ENCODE results near the gene STK39. TPM values are rescaled to one million over a fixed set of nuclear protein-coding genes. Genes with fewer than 3 reads are reported as not detected.

Gene STK39
- polyA plus RNA-seq, 1 experiment = 25.2 TPM

GRCh38 chr2:168105127-168105683 is 142.2 kb downstream of the STK39 start:
- ChIA-PET POLR2A (no interaction called here), CTCF (interaction anchor here (8.0 kb wide), 1 partner anchor 13 kb away, joined by 143 read pairs; no protein-coding TSS in a partner anchor)
- no peaks in the 10 kb centered on the region for H3K9me3 ChIP-seq (ENCODE audit: control insufficient read depth, insufficient read depth, low read length)
- no peak for DNase-seq (ENCODE audit: low read depth, low spot score)
- no peak overlapping the region for H3K27ac ChIP-seq (ENCODE audit: low read depth, low read length)
- no peaks in the 10 kb centered on the region for H3K27me3 ChIP-seq (ENCODE audit: control insufficient read depth, insufficient read depth, low read length)
- no peak overlapping the region for H3K4me3 ChIP-seq (ENCODE audit: low read depth, low read length)
- no peak for TF ChIP-seq CTCF (IDR thresholded peaks at IDR 0.05; ENCODE audit: low read depth, low read length)

DNA sequence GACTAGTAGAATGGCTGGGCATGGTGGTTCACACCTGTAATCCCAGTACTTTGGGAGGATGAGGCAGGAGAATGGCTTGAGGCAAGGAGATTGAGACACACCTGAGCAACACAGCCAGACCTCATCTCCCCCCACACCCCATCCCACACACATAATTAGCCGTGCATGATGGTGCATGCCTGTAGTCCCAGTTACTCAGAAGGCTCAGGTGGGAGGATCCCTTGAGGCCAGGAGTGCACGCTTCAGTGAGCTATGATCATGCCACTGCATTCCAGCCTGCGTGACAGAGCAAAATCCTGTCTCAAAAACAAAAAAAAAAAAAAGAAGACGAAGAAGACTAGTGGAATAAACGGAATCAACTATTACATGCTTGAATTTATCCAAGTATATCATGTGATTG is 150.0 kb downstream of the STK39 start:
- no peak for TF ChIP-seq CTCF (IDR thresholded peaks at IDR 0.05; ENCODE audit: low read depth, low read length)
- Histone ChIP-seq H3K9me3 (ENCODE audit: control insufficient read depth, insufficient read depth, low read length) (no peaks in the 10 kb centered on the region), H3K27me3 (ENCODE audit: control insufficient read depth, insufficient read depth, low read length) (no peaks in the 10 kb centered on the region), H3K27ac (ENCODE audit: low read depth, low read length) (no peak overlapping the region), H3K4me3 (ENCODE audit: low read depth, low read length) (no peak overlapping the region)
- no peak for DNase-seq (ENCODE audit: low read depth, low spot score)
- POLR2A ChIA-PET = no interaction called here
- CTCF ChIA-PET = interaction anchor here (2.8 kb wide), 1 partner anchor 21 kb away, joined by 12 read pairs; no protein-coding TSS in a partner anchor

DNA sequence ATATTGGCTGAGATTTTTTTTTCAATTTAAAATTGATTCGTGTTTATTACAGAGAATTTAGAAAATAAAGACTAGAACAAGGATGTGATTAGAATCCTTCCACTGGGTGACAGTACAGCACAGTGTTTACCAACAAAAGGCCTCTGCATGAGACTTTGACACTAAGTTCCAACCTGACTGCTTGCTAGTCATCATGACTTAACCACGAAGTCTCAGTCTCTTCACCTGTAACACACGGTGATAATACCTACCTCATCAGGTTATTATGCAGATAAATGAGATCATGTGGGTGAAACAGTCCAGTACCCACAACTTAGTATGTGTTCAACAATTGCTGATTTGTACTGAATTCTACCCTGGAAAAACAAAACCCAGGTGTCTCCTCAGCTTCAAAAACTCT is 151.2 kb downstream of the STK39 start:
- ChIA-PET POLR2A (no interaction called here), CTCF (interaction anchor here (0.9 kb wide), 2 partner anchors 22 to 25 kb away, joined by 4 to 5 read pairs; no protein-coding TSS in a partner anchor)
- no peaks in the 10 kb centered on the region for H3K27me3 ChIP-seq (ENCODE audit: control insufficient read depth, insufficient read depth, low read length)
- H3K9me3 ChIP-seq (ENCODE audit: control insufficient read depth, insufficient read depth, low read length) = no peaks in the 10 kb centered on the region
- DNase-seq (ENCODE audit: low read depth, low spot score) = no peak
- TF ChIP-seq CTCF (IDR thresholded peaks at IDR 0.05; ENCODE audit: low read depth, low read length) = no peak
- no peak overlapping the region for H3K4me3 ChIP-seq (ENCODE audit: low read depth, low read length)
- no peak overlapping the region for H3K27ac ChIP-seq (ENCODE audit: low read depth, low read length)

- no peak for TF ChIP-seq CTCF (IDR thresholded peaks at IDR 0.05; ENCODE audit: low read depth, low read length)
- CTCF ChIA-PET = interaction anchor here (0.8 to 3.8 kb wide), 3 partner anchors 26 to 127 kb away, joined by 4 to 19 read pairs (median 5); no protein-coding TSS in a partner anchor
- H3K9me3 ChIP-seq (ENCODE audit: control insufficient read depth, insufficient read depth, low read length) = no peaks in the 10 kb centered on the region
- H3K27me3 ChIP-seq (ENCODE audit: control insufficient read depth, insufficient read depth, low read length) = no peaks in the 10 kb centered on the region
- H3K4me3 ChIP-seq (ENCODE audit: low read depth, low read length) = no peak overlapping the region
- no peak for DNase-seq (ENCODE audit: low read depth, low spot score)
- H3K27ac ChIP-seq (ENCODE audit: low read depth, low read length) = no peak overlapping the region
- POLR2A ChIA-PET = no interaction called here
Measured at GRCh38 chr2:168091986-168092385, 155.4 kb downstream of the STK39 start.

DNA sequence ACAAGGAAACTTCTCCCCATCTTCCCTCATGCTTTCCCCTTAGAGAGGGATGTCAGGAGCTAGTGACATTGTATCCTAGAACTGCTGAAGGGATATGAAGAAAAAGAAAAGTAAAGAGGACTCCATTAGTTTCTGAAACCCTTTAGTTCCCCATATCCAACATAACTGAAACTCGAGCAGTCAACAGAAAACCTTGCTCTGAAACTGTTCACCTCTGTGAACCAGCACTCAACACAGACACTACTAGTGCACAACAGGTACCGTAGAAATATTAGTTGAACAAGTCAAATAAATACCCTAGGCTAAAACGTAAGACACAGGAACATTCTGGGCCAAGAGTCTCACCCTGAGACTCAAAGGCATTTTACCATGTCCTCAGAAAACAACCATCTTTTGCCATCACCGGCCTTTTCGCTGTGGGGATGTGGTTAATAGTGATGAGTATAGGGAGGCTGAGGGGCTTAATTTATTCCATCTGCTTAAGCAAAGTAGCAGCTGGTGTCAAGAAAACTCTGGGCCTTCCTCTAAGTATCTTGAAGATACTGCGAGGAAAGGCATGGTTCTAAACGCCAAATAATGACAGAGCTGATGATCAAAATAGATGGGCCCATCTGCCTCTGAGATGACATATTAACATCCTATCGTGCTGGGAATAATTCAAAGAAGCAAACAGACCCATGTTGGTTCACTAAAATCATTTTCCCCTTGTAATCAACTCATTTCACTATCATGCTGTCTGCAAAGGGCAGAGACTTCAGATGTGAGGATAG is 156.8 kb downstream of the STK39 start:
- no peak for DNase-seq (ENCODE audit: low read depth, low spot score)
- H3K27ac ChIP-seq (ENCODE audit: low read depth, low read length) = no peak overlapping the region
- POLR2A ChIA-PET = no interaction called here
- no peaks in the 10 kb centered on the region for H3K27me3 ChIP-seq (ENCODE audit: control insufficient read depth, insufficient read depth, low read length)
- CTCF ChIA-PET = interaction anchor here (3.8 kb wide), 1 partner anchor 29 kb away, joined by 19 read pairs; no protein-coding TSS in a partner anchor
- no peak overlapping the region for H3K4me3 ChIP-seq (ENCODE audit: low read depth, low read length)
- no peaks in the 10 kb centered on the region for H3K9me3 ChIP-seq (ENCODE audit: control insufficient read depth, insufficient read depth, low read length)
- TF ChIP-seq CTCF (IDR thresholded peaks at IDR 0.05; ENCODE audit: low read depth, low read length) = no peak

Data from AG04450 (cell line).